ENCODE measurements around the gene MLLT1.
"Not testable (repeated sequence)": the region's sequence is repeated elsewhere in the genome, so short reads cannot be mapped to it uniquely, and the experiment has no call there.

Gene MLLT1, protein sequence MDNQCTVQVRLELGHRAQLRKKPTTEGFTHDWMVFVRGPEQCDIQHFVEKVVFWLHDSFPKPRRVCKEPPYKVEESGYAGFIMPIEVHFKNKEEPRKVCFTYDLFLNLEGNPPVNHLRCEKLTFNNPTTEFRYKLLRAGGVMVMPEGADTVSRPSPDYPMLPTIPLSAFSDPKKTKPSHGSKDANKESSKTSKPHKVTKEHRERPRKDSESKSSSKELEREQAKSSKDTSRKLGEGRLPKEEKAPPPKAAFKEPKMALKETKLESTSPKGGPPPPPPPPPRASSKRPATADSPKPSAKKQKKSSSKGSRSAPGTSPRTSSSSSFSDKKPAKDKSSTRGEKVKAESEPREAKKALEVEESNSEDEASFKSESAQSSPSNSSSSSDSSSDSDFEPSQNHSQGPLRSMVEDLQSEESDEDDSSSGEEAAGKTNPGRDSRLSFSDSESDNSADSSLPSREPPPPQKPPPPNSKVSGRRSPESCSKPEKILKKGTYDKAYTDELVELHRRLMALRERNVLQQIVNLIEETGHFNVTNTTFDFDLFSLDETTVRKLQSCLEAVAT

GRCh38 chr19:6279931-6280591 lies at the start of gene MLLT1:
MLLT1 (minus strand) TSS chr19:6279975; CDS start chr19:6279784, 191 bp downstream.
- peak; percentile 92 for DNase-seq (ENCODE audit: low spot score)

- no peak for DNase-seq (ENCODE audit: low spot score)
Observed at GRCh38 chr19:6326815-6327214, 47.0 kb upstream of the MLLT1 start.

DNA sequence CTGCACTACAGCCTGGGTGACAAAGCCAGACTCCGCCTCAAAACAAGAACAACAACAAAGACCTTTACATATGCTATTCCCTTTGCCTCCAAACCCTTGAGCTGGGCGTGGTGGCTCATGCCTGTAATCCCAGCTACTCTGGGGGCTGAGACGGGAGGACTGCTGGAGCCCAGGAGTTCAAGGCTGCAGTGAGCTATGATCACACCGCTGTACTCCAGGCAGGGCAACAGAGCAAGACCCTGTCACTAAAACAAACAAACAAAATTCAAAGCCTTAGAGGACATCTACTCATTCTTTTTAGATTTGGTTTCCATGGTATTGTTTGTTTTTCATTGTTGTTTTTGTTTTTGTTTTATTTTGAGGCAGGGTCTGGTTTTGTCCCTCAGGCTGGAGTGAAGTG lies 45.8 kb upstream of the MLLT1 start:
- no peak for DNase-seq (ENCODE audit: low spot score)

- DNase-seq (ENCODE audit: low spot score): no peak
Observed at GRCh38 chr19:6324757-6325156, 45.0 kb upstream of the MLLT1 start.

- no peak for DNase-seq (ENCODE audit: low spot score)
Observed at GRCh38 chr19:6322284-6322683, 42.5 kb upstream of the MLLT1 start.

- DNase-seq (ENCODE audit: low spot score): no peak
Observed at GRCh38 chr19:6319376-6319775, 39.6 kb upstream of the MLLT1 start.

DNA sequence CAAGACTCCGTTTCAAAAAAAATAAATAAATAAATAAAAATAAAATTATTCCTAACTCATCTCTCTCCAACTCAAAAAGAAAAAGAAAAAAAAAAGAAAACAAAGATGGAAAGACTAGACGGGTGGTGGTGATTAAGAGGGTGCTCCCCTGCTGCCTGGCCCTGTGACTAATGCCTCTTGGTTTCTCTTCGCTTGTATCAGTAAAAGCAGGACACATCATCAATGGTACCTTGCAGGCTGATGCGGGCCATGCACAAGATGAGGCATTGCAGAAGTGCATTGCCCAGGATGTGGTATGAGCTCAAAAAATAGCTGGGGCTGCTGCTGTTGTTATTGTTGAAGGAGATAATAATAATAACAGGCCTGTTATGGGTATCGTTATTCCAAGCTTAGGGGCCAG lies 39.0 kb upstream of the MLLT1 start:
- DNase-seq (ENCODE audit: low spot score): no peak

- DNase-seq (ENCODE audit: low spot score): not testable (repeated sequence)
Observed at GRCh38 chr19:6315646-6316045, 35.9 kb upstream of the MLLT1 start.

DNA sequence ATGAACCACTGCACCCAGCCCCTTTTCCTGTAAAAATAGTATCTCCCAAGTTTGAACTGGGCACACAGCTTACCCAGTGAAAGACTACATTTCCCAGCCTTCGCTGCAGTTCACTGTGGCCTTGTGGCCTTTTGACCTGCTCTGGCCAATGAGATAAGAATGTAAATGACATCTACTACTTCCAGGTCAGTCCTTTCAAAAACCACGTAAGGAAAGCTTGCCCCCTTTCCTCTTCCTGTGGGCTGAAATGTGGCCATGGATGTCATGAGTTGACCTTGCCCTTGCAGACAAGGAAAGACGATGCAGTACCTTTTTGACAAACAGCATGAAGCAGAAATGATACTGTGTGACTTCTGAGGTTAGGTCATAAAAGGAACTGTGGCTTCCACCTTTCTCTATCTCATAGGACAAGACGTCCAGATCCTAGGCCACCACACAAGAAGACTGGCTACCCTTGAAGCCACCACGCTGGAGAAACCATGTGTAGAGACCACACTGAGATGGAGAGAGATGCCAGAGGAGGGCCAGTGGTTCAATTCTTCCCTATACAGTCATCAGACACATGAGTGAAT lies 33.7 kb upstream of the MLLT1 start:
- DNase-seq (ENCODE audit: low spot score): no peak

DNA sequence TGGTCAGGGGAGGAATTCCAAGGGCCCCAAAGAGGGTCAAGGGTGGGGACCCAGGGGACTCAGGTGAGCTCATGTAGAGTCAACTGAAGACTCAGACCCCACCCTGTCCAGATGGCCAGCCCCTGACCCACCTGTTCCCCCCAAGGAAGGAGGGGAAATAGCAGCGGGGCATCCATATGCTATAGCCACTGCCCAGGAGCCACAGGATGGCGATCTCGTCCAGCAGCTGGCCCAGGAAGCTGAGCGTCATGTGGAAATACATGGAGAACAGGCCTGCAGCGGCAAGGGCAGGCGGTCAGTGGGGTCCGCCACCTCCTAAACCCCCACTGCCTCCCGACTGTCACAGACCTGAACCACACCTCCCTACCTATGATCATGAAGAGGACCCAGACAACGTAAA lies 32.2 kb upstream of the MLLT1 start:
- no peak for DNase-seq (ENCODE audit: low spot score)

DNA sequence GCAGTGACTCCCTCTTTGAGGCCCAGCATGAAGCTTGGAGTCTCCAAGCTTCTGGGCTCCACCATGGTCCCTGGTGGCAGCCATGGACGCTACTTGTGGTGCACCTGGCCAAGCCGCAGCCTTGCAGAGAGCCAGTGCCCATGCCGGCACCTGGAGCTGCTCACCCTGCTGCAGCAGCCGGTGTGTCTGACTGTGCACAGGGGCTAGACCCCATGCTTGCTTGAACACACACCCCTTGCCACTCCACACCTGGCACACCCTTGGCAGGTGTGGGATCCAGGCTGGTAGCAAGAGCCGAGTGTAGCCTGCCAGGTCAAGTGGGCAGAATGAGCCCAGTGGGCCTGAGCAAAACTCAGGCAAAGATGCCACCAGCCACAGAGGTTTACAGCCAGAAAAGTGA lies 18.6 kb upstream of the MLLT1 start:
- no peak for DNase-seq (ENCODE audit: low spot score)

- DNase-seq (ENCODE audit: low spot score): no peak
Observed at GRCh38 chr19:6297202-6297601, 17.4 kb upstream of the MLLT1 start.

DNA sequence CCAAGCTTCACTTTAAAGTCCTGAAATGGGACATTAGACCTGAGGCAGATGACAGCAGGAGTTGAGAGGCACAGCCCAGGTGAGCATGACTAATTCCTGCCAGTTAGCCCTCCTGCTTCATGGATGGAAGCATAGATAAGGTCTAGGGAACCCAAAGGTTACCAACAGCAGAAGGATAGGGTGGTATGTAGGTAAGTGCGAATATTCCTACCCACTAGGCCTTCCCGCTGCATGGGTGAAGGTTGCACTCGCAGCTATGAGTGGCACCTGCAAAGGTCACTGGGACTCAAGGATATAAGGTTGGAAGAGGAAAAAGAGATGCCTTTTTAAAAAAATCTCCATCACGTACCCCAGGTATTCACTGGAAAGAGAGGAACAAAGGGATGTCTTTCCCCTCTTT lies 12.2 kb upstream of the MLLT1 start:
- no peak for DNase-seq (ENCODE audit: low spot score)

DNA sequence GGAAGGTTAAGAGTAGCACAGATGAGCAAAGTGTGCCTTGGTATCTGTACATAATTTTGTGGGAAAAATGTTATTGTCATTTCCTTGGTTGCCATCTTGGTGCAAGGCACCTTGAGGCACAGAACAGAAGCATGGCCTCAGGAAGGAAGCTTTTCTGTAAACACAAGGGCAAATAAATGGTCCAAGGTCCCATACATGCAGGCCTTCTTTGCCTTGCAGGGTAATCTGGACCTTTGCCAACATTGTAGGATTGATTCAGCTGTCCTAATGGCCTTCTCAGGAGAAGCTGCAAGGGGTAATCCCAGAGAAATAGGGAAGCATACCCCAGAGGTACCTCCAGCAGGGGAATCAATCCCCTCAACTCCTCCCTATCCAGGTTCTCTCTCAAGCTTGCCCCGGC lies 9.0 kb upstream of the MLLT1 start:
- no peak for DNase-seq (ENCODE audit: low spot score)

DNA sequence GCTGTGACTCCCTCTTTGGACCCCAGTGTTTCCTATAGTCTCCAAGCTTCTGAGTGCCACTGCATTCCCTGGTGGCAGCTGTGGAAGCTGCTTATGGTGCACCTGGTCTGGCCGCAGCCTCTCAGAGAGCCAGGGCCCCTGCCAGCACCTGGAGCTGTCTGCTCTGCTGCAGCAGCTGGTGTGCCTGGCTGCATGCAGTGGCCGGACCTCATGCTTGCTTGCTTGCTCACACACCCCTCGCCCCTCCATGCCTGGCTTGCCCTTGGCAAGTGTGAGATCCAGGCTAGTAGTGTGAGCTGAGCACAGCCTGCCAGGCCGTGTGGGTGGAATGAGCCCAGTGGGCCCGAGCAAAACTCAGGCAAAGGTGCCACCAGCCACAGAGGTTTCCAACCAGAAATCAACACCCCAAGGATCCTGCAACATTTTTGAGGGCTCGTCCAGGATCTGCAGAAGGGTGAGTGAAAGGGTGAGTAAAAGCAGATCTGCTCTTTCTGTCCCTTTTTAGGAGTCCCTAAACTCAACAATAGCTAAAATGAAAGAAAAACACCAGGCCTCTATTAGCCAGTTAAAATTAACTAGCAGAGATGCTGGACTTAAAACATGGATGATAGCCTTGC lies 7.6 kb upstream of the MLLT1 start:
- no peak for DNase-seq (ENCODE audit: low spot score)

DNA sequence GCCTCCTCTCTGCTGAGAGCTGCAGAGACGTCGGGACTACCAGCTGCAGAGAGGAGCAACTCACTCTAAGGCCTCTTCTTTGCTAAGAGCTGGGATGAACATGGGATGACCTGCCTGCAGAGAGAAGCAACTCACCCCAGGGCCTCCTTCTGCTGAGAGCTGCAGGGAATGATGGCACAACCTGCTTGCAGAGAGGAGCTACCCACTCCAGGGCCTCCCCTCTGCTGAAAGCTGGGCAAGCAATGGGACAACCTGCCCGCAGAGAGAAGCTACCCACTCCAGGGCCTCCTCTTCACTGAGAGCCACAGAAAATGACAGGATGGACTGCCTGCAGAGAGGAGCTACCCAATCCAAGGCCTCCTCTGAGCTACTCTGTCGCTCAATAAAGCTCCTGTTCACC lies 6.9 kb upstream of the MLLT1 start:
- DNase-seq (ENCODE audit: low spot score): no peak

DNA sequence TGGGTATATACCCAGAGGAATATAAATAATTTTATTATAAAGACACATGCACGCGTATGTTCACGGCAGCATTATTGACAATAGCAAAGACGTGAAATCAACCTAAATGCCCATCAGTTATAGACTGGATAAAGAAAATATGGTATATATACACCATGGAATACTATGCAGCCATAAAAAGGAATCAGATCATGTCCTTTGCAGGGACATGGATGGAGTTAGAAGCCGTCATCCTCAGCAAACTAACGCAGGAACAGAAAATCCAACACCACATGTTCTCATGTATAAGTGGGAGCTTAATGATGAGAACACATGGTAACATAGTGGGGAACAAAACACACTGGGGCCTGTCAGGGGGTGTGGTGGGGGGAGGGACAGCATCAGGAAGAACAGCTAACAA lies 2.6 kb upstream of the MLLT1 start:
- DNase-seq (ENCODE audit: low spot score): not testable (repeated sequence)

DNA sequence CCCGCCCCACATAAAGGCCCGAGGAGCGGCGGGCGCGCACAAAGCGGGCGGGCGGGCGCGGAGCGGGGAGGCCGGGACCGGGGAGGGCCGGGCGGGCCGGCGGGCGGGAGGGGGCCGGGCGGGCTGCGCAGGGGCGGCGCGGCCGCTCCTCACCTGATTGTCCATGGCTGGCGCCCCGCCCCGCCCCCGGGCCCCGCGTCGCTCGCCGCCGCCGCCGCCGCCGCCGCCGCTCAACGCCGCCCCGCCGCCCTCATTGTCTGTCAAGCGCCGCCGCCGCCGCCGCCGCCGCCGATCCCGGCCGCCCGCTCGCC lies 200 bp downstream of the MLLT1 start:
- no peak for DNase-seq (ENCODE audit: low spot score)

DNA sequence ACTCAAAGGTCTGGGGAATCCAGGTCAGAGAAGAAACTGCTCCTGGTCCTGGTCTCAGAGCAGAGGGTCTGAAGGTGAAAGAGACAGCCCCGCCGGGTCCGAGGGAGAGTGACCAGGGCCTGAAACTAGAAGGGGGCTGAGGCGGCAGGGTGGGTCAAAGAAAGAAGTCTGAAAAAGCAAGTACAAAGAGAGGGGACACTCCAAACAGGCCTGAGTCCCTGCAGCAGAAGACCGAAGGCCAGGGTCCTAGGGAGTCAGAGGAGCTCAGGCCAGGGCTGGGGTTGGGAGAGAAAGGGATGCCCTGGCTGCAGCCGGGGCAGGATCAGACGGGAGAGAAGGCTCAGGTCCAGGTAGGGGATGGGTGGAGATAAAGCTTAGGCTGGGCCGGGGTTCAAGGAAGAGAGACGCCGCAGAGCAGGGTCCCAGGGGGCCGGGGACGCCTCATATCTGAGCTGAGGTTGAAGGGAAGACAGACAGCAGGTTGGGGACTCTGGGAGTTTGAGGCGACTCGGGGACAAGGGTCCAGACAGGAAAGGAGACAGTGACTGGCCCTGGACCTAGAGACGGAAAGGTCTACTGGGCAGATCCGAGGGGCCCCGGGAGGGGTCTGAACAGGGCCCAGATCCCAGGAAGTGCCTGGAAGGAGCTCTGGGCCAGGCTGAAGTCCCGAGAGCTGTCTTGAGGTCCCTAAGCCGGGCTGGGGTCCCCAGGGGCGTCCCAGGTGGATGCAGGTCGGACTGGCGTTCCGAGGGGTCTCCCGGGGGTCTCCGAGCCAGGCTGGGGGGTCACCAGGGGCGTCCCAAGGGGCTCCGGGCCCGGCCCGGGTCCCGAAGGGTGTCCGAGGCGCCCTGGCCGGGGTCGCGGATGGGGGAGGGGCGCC lies 795 bp downstream of the MLLT1 start:
- DNase-seq (ENCODE audit: low spot score): no peak

DNA sequence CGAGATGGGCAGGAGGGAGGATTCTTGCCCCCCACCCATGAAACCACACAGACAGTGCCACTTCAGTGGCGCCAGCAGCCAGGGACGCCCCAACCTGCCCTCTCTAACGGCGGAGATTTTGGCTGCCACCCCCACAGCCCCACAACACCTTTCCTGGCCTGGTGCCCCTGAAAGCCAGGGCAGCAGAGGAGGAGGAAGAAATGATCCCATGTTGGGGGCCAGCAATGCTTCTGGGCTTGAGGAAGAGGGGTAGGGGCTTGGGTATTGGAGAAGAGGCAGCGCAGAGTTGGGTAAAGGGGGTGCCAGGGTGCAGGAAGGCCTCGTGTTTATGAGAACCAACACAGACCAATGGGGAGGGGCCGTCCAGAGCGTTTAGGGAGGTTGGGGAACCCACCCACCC lies 1.7 kb downstream of the MLLT1 start:
- no peak for DNase-seq (ENCODE audit: low spot score)

- DNase-seq (ENCODE audit: low spot score): no peak
Observed at GRCh38 chr19:6276447-6276846, 3.3 kb downstream of the MLLT1 start.
